Transverse colon (tissue), 4 donors: ENCODE results near the gene GPR17.

Experiments
- CTCF ChIP-seq, 5 experiments: fragments of 200-600 bp in 3 of 5; fragments of 450-650 bp in 2 of 5; sonication (generic) in 3 of 5; IDR thresholded peaks; 1 replicate in 2 of 5; 2 replicates in 3 of 5; pipeline ENCODE4 v1.5.1; 2016 to 2017; ENCODE audit warnings: antibody characterized with exemption in 5 of 5, inconsistent platforms in 3 of 5, mild to moderate bottlenecking in 2 of 5, moderate library complexity in 1 of 5
- EP300 ChIP-seq: sonication (generic); formaldehyde crosslinking; IDR thresholded peaks from one replicate; pipeline ENCODE4 v1.6.1; 2017; ENCODE audit warnings: antibody characterized with exemption, low read depth
- POLR2A ChIP-seq: fragments of 450-650 bp; IDR thresholded peaks from one replicate; pipeline ENCODE4 v1.6.1; 2016; ENCODE audit warnings: antibody characterized with exemption, mild to moderate bottlenecking, moderate library complexity
- POLR2AphosphoS5 ChIP-seq, 3 donors: sonication (generic); formaldehyde crosslinking; IDR thresholded peaks; one replicate each; pipeline ENCODE4 v1.6.1; 2016; ENCODE audit warnings: antibody characterized with exemption in 3 of 3

GRCh38 chr2:127619203-127619590 is 26.8 kb upstream of the GPR17 start:
- TF ChIP-seq POLR2A: no peak
- TF ChIP-seq CTCF (IDR thresholded peaks at IDR 0.05): no peak
- no peak for TF ChIP-seq POLR2AphosphoS5 (IDR thresholded peaks at IDR 0.05)
- TF ChIP-seq EP300: no peak
